H1 (cell line): ENCODE measurements around the gene BSCL2.
"Not testable (repeated sequence)": the region's sequence is repeated elsewhere in the genome, so short reads cannot be mapped to it uniquely, and the experiment has no call there.

Experiments
- EZH2 ChIP-seq: fragments of 200-600 bp; sonication (generic); IDR thresholded peaks from 2 replicates; pipeline ENCODE4 v1.7.1; 2012; ENCODE audit warnings: low read depth, mild to moderate bottlenecking, moderate library complexity, low read length, inconsistent platforms; ENCODE audit not compliant: severe bottlenecking
- POLR2A ChIP-seq, 2 experiments: IDR thresholded peaks; 1 replicate in 1 of 2; 2 replicates in 1 of 2; pipeline ENCODE4 v1.6.1; 2011; ENCODE audit warnings: low read depth in 2 of 2, low read length in 2 of 2, mild to moderate bottlenecking in 2 of 2; ENCODE audit errors: control extremely low read depth in 1 of 2
- TF ChIP-seq, protein P1 (sequence below), 3 experiments: IDR thresholded peaks; 1 replicate in 2 of 3; 2 replicates in 1 of 3; pipeline versions ENCODE4 v1.5.1 to v1.6.1; 2011; ENCODE audit warnings: low read length in 3 of 3, mild to moderate bottlenecking in 3 of 3, inconsistent platforms in 2 of 3, low read depth in 1 of 3, moderate library complexity in 1 of 3; ENCODE audit not compliant: insufficient read depth in 1 of 3; ENCODE audit errors: control extremely low read depth in 1 of 3

DNA sequence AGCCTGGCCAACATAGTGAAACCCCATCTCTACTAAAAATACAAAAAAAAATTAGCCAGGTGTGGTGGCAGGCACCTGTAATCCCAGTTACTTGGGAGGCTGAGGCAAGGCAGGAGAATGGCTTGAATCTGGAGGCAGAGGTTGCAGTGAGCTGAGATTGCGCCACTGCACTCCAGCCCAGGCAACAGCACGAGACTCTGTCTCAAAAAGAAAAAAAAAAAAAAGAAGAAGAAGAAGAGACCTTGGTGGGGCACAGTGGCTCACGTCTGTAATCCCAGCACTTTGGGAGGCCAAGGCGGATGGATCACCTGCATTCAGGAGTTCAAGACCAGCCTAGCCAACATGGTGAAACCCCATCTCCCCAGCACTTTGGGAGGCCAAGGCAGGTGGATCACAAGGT is 3.3 kb downstream of the BSCL2 start:
- TF ChIP-seq, protein P1, sequence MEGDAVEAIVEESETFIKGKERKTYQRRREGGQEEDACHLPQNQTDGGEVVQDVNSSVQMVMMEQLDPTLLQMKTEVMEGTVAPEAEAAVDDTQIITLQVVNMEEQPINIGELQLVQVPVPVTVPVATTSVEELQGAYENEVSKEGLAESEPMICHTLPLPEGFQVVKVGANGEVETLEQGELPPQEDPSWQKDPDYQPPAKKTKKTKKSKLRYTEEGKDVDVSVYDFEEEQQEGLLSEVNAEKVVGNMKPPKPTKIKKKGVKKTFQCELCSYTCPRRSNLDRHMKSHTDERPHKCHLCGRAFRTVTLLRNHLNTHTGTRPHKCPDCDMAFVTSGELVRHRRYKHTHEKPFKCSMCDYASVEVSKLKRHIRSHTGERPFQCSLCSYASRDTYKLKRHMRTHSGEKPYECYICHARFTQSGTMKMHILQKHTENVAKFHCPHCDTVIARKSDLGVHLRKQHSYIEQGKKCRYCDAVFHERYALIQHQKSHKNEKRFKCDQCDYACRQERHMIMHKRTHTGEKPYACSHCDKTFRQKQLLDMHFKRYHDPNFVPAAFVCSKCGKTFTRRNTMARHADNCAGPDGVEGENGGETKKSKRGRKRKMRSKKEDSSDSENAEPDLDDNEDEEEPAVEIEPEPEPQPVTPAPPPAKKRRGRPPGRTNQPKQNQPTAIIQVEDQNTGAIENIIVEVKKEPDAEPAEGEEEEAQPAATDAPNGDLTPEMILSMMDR (IDR thresholded peaks at IDR 0.05; ENCODE audit: control extremely low read depth in 1 of 3, insufficient read depth in 1 of 3, low read depth in 1 of 3, low read length in 3 of 3): not testable (repeated sequence)
- TF ChIP-seq POLR2A (IDR thresholded peaks at IDR 0.05; ENCODE audit: control extremely low read depth in 1 of 2, low read depth in 2 of 2, low read length in 2 of 2); EZH2: not testable (repeated sequence)
